IMR-90 (cell line): ENCODE data around the gene HYAL1. TPM values are rescaled to one million over a fixed set of nuclear protein-coding genes. Genes with fewer than 3 reads are reported as not detected.

Experiments used
- ATAC-seq: fragments of 200-7000 bp; cut with Tn5 transposase; 2 replicates; pipeline ENCODE4 v1.9.1; 2020; ENCODE audit warnings: low read depth, mild to moderate bottlenecking, moderate library complexity
- BruUV-seq: library from RNA; stranded (reverse); fragments of 400-500 nt; replicated peaks from 2 replicates; lab custom pipeline; 2021; lab: Mats Ljungman, UMichigan
- CTCF ChIA-PET: fragments of 300-600 bp; formaldehyde crosslinking; extraction: SDS; loops from one replicate; lab custom pipeline; 2021; ENCODE audit warnings: antibody characterized with exemption; lab: Yijun Ruan, JAX
- POLR2A ChIA-PET: fragments of 300-600 bp; sonication (Branson Sonifier 250); formaldehyde crosslinking; loops from one replicate; lab custom pipeline; 2022; ENCODE audit warnings: antibody characterized with exemption; ENCODE audit not compliant: unreplicated experiment; lab: Charles Lee
- DNase-seq: peaks from one replicate; pipeline ENCODE4 v3.0.0; 2013
- H2AFZ ChIP-seq: replicated peaks from 2 replicates; pipeline ENCODE3; 2013; ENCODE audit warnings: low read length, mild to moderate bottlenecking; ENCODE audit not compliant: poor library complexity
- H2AK5ac ChIP-seq: 2 replicates; pipeline ENCODE4 v1.6.1; 2013; ENCODE audit warnings: low read depth, low read length, inconsistent platforms
- H2AK9ac ChIP-seq: replicated peaks from 2 replicates; pipeline ENCODE3; 2013; ENCODE audit warnings: mild to moderate bottlenecking, low read depth, low read length, moderate library complexity; ENCODE audit not compliant: poor library complexity
- H2BK120ac ChIP-seq: 2 replicates; pipeline ENCODE4 v1.6.1; 2013; ENCODE audit warnings: low read depth, low read length, inconsistent platforms
- H2BK15ac ChIP-seq: 3 replicates; pipeline ENCODE4 v1.6.1; 2013; ENCODE audit warnings: low read depth, low read length, inconsistent platforms
- H2BK20ac ChIP-seq: 2 replicates; pipeline ENCODE4 v1.6.1; 2013; ENCODE audit warnings: low read depth, mild to moderate bottlenecking, inconsistent platforms, low read length, moderate library complexity
- H2BK5ac ChIP-seq: 2 replicates; pipeline ENCODE4 v1.6.1; 2013; ENCODE audit warnings: mild to moderate bottlenecking, low read depth, low read length, inconsistent platforms; ENCODE audit not compliant: poor library complexity, severe bottlenecking
- H3K14ac ChIP-seq: replicated peaks from 2 replicates; pipeline ENCODE4 v1.6.1; 2013; ENCODE audit warnings: low read depth, low read length, inconsistent platforms
- H3K18ac ChIP-seq: 2 replicates; pipeline ENCODE4 v1.6.1; 2013; ENCODE audit warnings: low read depth, low read length, control low read depth
- H3K23ac ChIP-seq: 2 replicates; pipeline ENCODE4 v1.6.1; 2013; ENCODE audit warnings: low read depth, low read length, inconsistent platforms
- H3K27ac ChIP-seq: 2 replicates; pipeline ENCODE4 v1.5.1; 2013; ENCODE audit warnings: mild to moderate bottlenecking, control low read depth, low read length; ENCODE audit not compliant: insufficient read depth
- H3K27me3 ChIP-seq: 2 replicates; pipeline ENCODE4 v1.6.1; 2013; ENCODE audit warnings: low read length; ENCODE audit not compliant: control insufficient read depth, insufficient read depth
- H3K36me3 ChIP-seq: 2 replicates; pipeline ENCODE4 v1.6.1; 2013; ENCODE audit warnings: low read length, mixed read lengths; ENCODE audit not compliant: control insufficient read depth, insufficient read depth
- H3K4ac ChIP-seq: 2 replicates; pipeline ENCODE4 v1.6.1; 2013; ENCODE audit warnings: low read depth, low read length, inconsistent platforms
- H3K4me1 ChIP-seq: 2 replicates; pipeline ENCODE4 v1.6.1; 2013; ENCODE audit warnings: low read length, mixed read lengths; ENCODE audit not compliant: control insufficient read depth, insufficient read depth
- H3K4me2 ChIP-seq: 2 replicates; pipeline ENCODE4 v1.6.1; 2013; ENCODE audit warnings: low read depth, mild to moderate bottlenecking, control low read depth, low read length, moderate library complexity
- H3K4me3 ChIP-seq: 2 replicates; pipeline ENCODE4 v1.5.1; 2013; ENCODE audit warnings: low read depth, mild to moderate bottlenecking, control low read depth, low read length, moderate library complexity; ENCODE audit not compliant: insufficient read depth
- H3K56ac ChIP-seq: 2 replicates; pipeline ENCODE4 v1.6.1; 2013; ENCODE audit warnings: low read length, inconsistent platforms; ENCODE audit not compliant: insufficient read depth; ENCODE audit errors: extremely low read depth
- H3K79me1 ChIP-seq, 2 experiments: 2 replicates each; pipeline ENCODE4 v1.6.1; 2013; ENCODE audit warnings: low read length in 2 of 2, inconsistent platforms in 1 of 2, low read depth in 1 of 2
- H3K9ac ChIP-seq: 2 replicates; pipeline ENCODE4 v1.6.1; 2013; ENCODE audit warnings: low read depth, low read length, control low read depth
- H3K9me1 ChIP-seq: 2 replicates; pipeline ENCODE4 v1.6.1; 2013; ENCODE audit warnings: low read length, inconsistent platforms; ENCODE audit not compliant: insufficient read depth
- H3K9me3 ChIP-seq: 2 replicates; pipeline ENCODE4 v1.6.1; 2013; ENCODE audit warnings: low read length; ENCODE audit not compliant: control insufficient read depth, insufficient read depth
- H4K20me1 ChIP-seq: 2 replicates; pipeline ENCODE4 v1.6.1; 2013; ENCODE audit warnings: low read length, inconsistent platforms; ENCODE audit not compliant: insufficient read depth
- H4K5ac ChIP-seq: 2 replicates; pipeline ENCODE4 v1.6.1; 2013; ENCODE audit warnings: mild to moderate bottlenecking, low read depth, low read length, control low read depth
- H4K8ac ChIP-seq, 2 experiments: 2 replicates each; pipeline ENCODE4 v1.6.1; 2013; ENCODE audit warnings: low read depth in 2 of 2, low read length in 2 of 2, control low read depth in 1 of 2, inconsistent platforms in 1 of 2
- H4K91ac ChIP-seq: 2 replicates; pipeline ENCODE4 v1.6.1; 2013; ENCODE audit warnings: low read depth, low read length, inconsistent platforms; ENCODE audit not compliant: insufficient read depth
- BHLHE40 ChIP-seq: fragments of 150-350 bp; IDR thresholded peaks from 2 replicates; pipeline ENCODE4 v1.6.1; 2016; ENCODE audit warnings: mild to moderate bottlenecking, low read depth, low read length
- CEBPB ChIP-seq: IDR thresholded peaks from 2 replicates; pipeline ENCODE4 v1.6.1; 2012; ENCODE audit warnings: low read depth, low read length, improper control_type of control experiment
- CHD1 ChIP-seq: IDR thresholded peaks from 2 replicates; pipeline ENCODE4 v1.6.1; 2012; ENCODE audit warnings: low read depth, low read length, improper control_type of control experiment
- CTCF ChIP-seq: conservative IDR thresholded peaks from 2 replicates; pipeline ENCODE4 v1.5.1; 2012; ENCODE audit warnings: mild to moderate bottlenecking, low read depth, low read length, improper control_type of control experiment
- ELK1 ChIP-seq: fragments of 150-350 bp; IDR thresholded peaks from 2 replicates; pipeline ENCODE4 v1.6.1; 2016; ENCODE audit warnings: low read depth, mild to moderate bottlenecking, low read length, moderate library complexity, borderline replicate concordance
- MAFK ChIP-seq: IDR thresholded peaks from 2 replicates; pipeline ENCODE4 v1.6.1; 2012; ENCODE audit warnings: low read depth, low read length, improper control_type of control experiment
- NFE2L2 ChIP-seq: fragments of 150-350 bp; IDR thresholded peaks from 2 replicates; pipeline ENCODE4 v1.6.1; 2016; ENCODE audit warnings: low read depth, mild to moderate bottlenecking, low read length
- POLR2A ChIP-seq: IDR thresholded peaks from 2 replicates; pipeline ENCODE4 v1.6.1; 2012; ENCODE audit warnings: mild to moderate bottlenecking, low read depth, low read length
- RCOR1 ChIP-seq: IDR thresholded peaks from 2 replicates; pipeline ENCODE4 v1.6.1; 2012; ENCODE audit warnings: mild to moderate bottlenecking, low read length, improper control_type of control experiment; ENCODE audit not compliant: insufficient replicate concordance
- RFX5 ChIP-seq: IDR thresholded peaks from 2 replicates; pipeline ENCODE4 v1.8.0; 2012; ENCODE audit warnings: low read depth, mild to moderate bottlenecking, low read length, moderate library complexity
- SMC3 ChIP-seq: fragments of 150-350 bp; IDR thresholded peaks from 2 replicates; pipeline ENCODE4 v1.6.1; 2016; ENCODE audit warnings: low read depth, mild to moderate bottlenecking, antibody characterized with exemption, low read length, moderate library complexity
- WGBS, 2 experiments: methylation state at CpG; one replicate each; pipeline versions ENCODE4 v1.1.5 to v1.1.7; 2013; ENCODE audit warnings: missing lambda C conversion rate in 2 of 2; ENCODE audit not compliant: insufficient read length in 1 of 2; ENCODE audit errors: extremely low coverage in 2 of 2; 5-methylcytosine and 5-hydroxymethylcytosine counted together
- dilution Hi-C: fragments of 300-500 bp; cut with HindIII; formaldehyde crosslinking; loops from one replicate; pipeline ENCODE4 v1.14.3; 2018; ENCODE audit warnings: low sequenced_read_pairs; ENCODE audit not compliant: unreplicated experiment
- in situ Hi-C: fragments of 300-500 bp; cut with MboI; formaldehyde crosslinking; loops from 3 replicates; pipeline ENCODE4 v1.14.3; 2019; ENCODE audit warnings: low sequenced_read_pairs, inconsistent platforms, mixed read lengths
- intact Hi-C: fragments of 100-400 bp; cut with micrococcal nuclease; formaldehyde crosslinking; loops from 2 replicates; pipeline ENCODE4 v1.10.0; 2022
- polyA plus RNA-seq, 3 experiments: library from polyadenylated mRNA; depleted of rRNA; stranded (reverse); fragments of >200 nt; gene quantifications; 2 replicates each; pipeline ENCODE4 v1.2.3, GENCODE V29; 2012; ENCODE audit warnings: low replicate concordance in 1 of 3
- total RNA-seq: library from RNA; depleted of rRNA; stranded (reverse); fragments of >200 nt; gene quantifications from 2 replicates; pipeline ENCODE4 v1.2.3, GENCODE V29; 2012

Gene HYAL1
- total and polyA plus RNA-seq, 2 of the 4 experiments (the other 2 are of a cell fraction) = 0.32 to 0.36 TPM

GRCh38 chr3:50339485-50340146, 36.2 kb upstream of the HYAL1 start:
- peak overlapping the region; percentile 58 for H2BK120ac ChIP-seq
- H3K18ac ChIP-seq = no peak overlapping the region
- intact Hi-C loops = no loop called here
- no TSS peak for BruUV-seq
- H2BK15ac ChIP-seq = peak overlapping the region; percentile 58; the same call in 1 of the 3 replicates
- peak overlapping the region; percentile 24; the same call in 1 of the 2 replicates for H2AK5ac ChIP-seq
- TF ChIP-seq MAFK (no peak), RCOR1 (no peak), SMC3 (no peak), CEBPB (no peak), POLR2A (no peak), NFE2L2 (no peak), CTCF (no peak), RFX5 (no peak), BHLHE40 (no peak), ELK1 (no peak), CHD1 (no peak)
- no peak overlapping the region for H4K5ac ChIP-seq
- peak; percentile 45 for DNase-seq
- peak overlapping the region; percentile 82 for H2BK5ac ChIP-seq
- dilution Hi-C loops = no loop called here
- H4K8ac ChIP-seq = peak overlapping the region; percentile 59 to 97
- H3K27ac ChIP-seq = no peak overlapping the region
- no peak for ATAC-seq
- H3K9me1 ChIP-seq = peaks cover 17% of the 10 kb centered on the region
- peak overlapping the region; percentile 94 for H2AFZ ChIP-seq
- no peaks in the 10 kb centered on the region; the same call in 1 of the 2 replicates for H3K36me3 ChIP-seq
- in situ Hi-C loops = loop anchor here (25.0 kb wide), 3 partner anchors 1048 to 1823 kb away; partner anchors contain the start of genes ABHD14B, GPR62, MANF and PCBP4
- WGBS, 2 experiments = 97% methylated on average over 5 of the region's 14 CpGs; no CpG with 5 or more reads in 1 of the 2 experiments
- H3K79me1 ChIP-seq = peaks cover 15 to 43% of the 10 kb centered on the region in 2 experiments; a peak in 3 of 4 replicates
- ChIA-PET CTCF (no interaction called here), POLR2A (no interaction called here)
- H3K4me1 ChIP-seq = peaks cover 24% of the 10 kb centered on the region
- peak overlapping the region; percentile 39 for H3K4ac ChIP-seq
- peak overlapping the region; percentile 4; the same call in 1 of the 2 replicates for H3K56ac ChIP-seq
- peak overlapping the region; percentile 43; the same call in 1 of the 2 replicates for H3K4me3 ChIP-seq
- no peaks in the 10 kb centered on the region for H3K27me3 ChIP-seq
- peak overlapping the region; percentile 34 for H3K23ac ChIP-seq
- H3K4me2 ChIP-seq = peak overlapping the region; percentile 79
- peak overlapping the region; percentile 69; the same call in 1 of the 2 replicates for H3K9ac ChIP-seq
- no peaks in the 10 kb centered on the region for H3K9me3 ChIP-seq
- H3K14ac ChIP-seq = peak overlapping the region; percentile 65
- peaks cover 22% of the 10 kb centered on the region for H4K20me1 ChIP-seq
- H4K91ac ChIP-seq = peak overlapping the region; percentile 73
- peak overlapping the region; percentile 12 for H2AK9ac ChIP-seq
- H2BK20ac ChIP-seq = peak overlapping the region; percentile 21; the same call in 1 of the 2 replicates
